Measurements from ENCODE around the gene PLEKHJ1.

PLEKHJ1 gene

GRCh38 chr19:2189880-2190279 lies 46.2 kb downstream of the PLEKHJ1 start:
- no peak overlapping the region for H3K4me3 ChIP-seq (ENCODE audit: low read depth, low read length)
- DNase-seq (ENCODE audit: low read depth) = no peak
- TF ChIP-seq CTCF (IDR thresholded peaks at IDR 0.05; ENCODE audit: insufficient read depth, low read depth, low read length, missing control alignments) = no peak

- no peak for TF ChIP-seq CTCF (IDR thresholded peaks at IDR 0.05; ENCODE audit: insufficient read depth, low read depth, low read length, missing control alignments)
- H3K4me3 ChIP-seq (ENCODE audit: low read depth, low read length) = no peak overlapping the region
Measured at GRCh38 chr19:2188708-2189385, 47.3 kb downstream of the PLEKHJ1 start.

GRCh38 chr19:2187159-2187558 lies 49.0 kb downstream of the PLEKHJ1 start:
- TF ChIP-seq CTCF (IDR thresholded peaks at IDR 0.05; ENCODE audit: insufficient read depth, low read depth, low read length, missing control alignments) = no peak
- no peak for DNase-seq (ENCODE audit: low read depth)
- H3K4me3 ChIP-seq (ENCODE audit: low read depth, low read length) = no peak overlapping the region

More at GRCh38 chr19:2188708-2189385, 47.3 kb downstream of the PLEKHJ1 start:
- no peak for DNase-seq (ENCODE audit: low read depth)

GRCh38 chr19:2186071-2186846 lies 49.9 kb downstream of the PLEKHJ1 start:
- no peak for TF ChIP-seq CTCF (IDR thresholded peaks at IDR 0.05; ENCODE audit: insufficient read depth, low read depth, low read length, missing control alignments)
- DNase-seq (ENCODE audit: low read depth) = no peak
- no peak overlapping the region for H3K4me3 ChIP-seq (ENCODE audit: low read depth, low read length)

GRCh38 chr19:2185734-2186070 lies 50.4 kb downstream of the PLEKHJ1 start:
- H3K4me3 ChIP-seq (ENCODE audit: low read depth, low read length) = no peak overlapping the region
- DNase-seq (ENCODE audit: low read depth) = no peak
- no peak for TF ChIP-seq CTCF (IDR thresholded peaks at IDR 0.05; ENCODE audit: insufficient read depth, low read depth, low read length, missing control alignments)

- TF ChIP-seq CTCF (IDR thresholded peaks at IDR 0.05; ENCODE audit: insufficient read depth, low read depth, low read length, missing control alignments) = no peak
- H3K4me3 ChIP-seq (ENCODE audit: low read depth, low read length) = no peak overlapping the region
- no peak for DNase-seq (ENCODE audit: low read depth)
Measured at GRCh38 chr19:2184422-2184975, 51.6 kb downstream of the PLEKHJ1 start.
